H9 (cell line): ENCODE results near the gene CCL11. TPM values are rescaled to one million over a fixed set of nuclear protein-coding genes. Genes with fewer than 3 reads are reported as not detected.

Experiments used
- DNase-seq: peaks from one replicate; pipeline ENCODE4 v3.0.0-alpha.2; 2017
- H2AFZ ChIP-seq: one replicate; pipeline ENCODE4 v1.6.1; 2013; ENCODE audit warnings: mild to moderate bottlenecking, low read length, control low read depth, moderate library complexity
- H2AK5ac ChIP-seq: 2 replicates; pipeline ENCODE4 v1.6.1; 2013; ENCODE audit warnings: low read length, control low read depth, mixed read lengths; ENCODE audit not compliant: insufficient read length
- H2BK120ac ChIP-seq: one replicate; pipeline ENCODE4 v1.6.1; 2013; ENCODE audit warnings: low read depth, mild to moderate bottlenecking, low read length, control low read depth, inconsistent platforms; ENCODE audit not compliant: poor library complexity, severe bottlenecking
- H2BK12ac ChIP-seq: 2 replicates; pipeline ENCODE4 v1.6.1; 2013; ENCODE audit warnings: low read length, control low read depth, mixed read lengths, low read depth; ENCODE audit not compliant: insufficient read length
- H2BK15ac ChIP-seq: 2 replicates; pipeline ENCODE4 v1.6.1; 2013; ENCODE audit warnings: low read depth, low read length, control low read depth
- H2BK20ac ChIP-seq: one replicate; pipeline ENCODE4 v1.6.1; 2013; ENCODE audit warnings: low read depth, mild to moderate bottlenecking, low read length, control low read depth, inconsistent platforms; ENCODE audit not compliant: poor library complexity, severe bottlenecking
- H2BK5ac ChIP-seq: 2 replicates; pipeline ENCODE4 v1.6.1; 2013; ENCODE audit warnings: low read length, control low read depth, mixed read lengths; ENCODE audit not compliant: insufficient read length
- H3K14ac ChIP-seq: 2 replicates; pipeline ENCODE4 v1.6.1; 2013; ENCODE audit warnings: low read length, control low read depth; ENCODE audit not compliant: insufficient read depth
- H3K18ac ChIP-seq: 2 replicates; pipeline ENCODE4 v1.6.1; 2013; ENCODE audit warnings: low read depth, mild to moderate bottlenecking, mixed read lengths, low read length, control low read depth; ENCODE audit not compliant: insufficient read length
- H3K23ac ChIP-seq: 2 replicates; pipeline ENCODE4 v1.6.1; 2013; ENCODE audit warnings: low read length, control low read depth, mixed read lengths, low read depth; ENCODE audit not compliant: insufficient read length
- H3K23me2 ChIP-seq: 2 replicates; pipeline ENCODE4 v1.6.1; 2013; ENCODE audit warnings: low read depth, mild to moderate bottlenecking, mixed read lengths, low read length, control low read depth; ENCODE audit not compliant: insufficient read length, poor library complexity, severe bottlenecking
- H3K27ac ChIP-seq: 2 replicates; pipeline ENCODE4 v1.5.1; 2013; ENCODE audit warnings: low read length, control low read depth, mixed read lengths, low read depth; ENCODE audit not compliant: insufficient read length
- H3K27me3 ChIP-seq: 2 replicates; pipeline ENCODE4 v1.6.1; 2013; ENCODE audit warnings: low read length, control low read depth, inconsistent platforms; ENCODE audit not compliant: insufficient read depth
- H3K4ac ChIP-seq: 2 replicates; pipeline ENCODE4 v1.6.1; 2013; ENCODE audit warnings: low read depth, mild to moderate bottlenecking, control low read depth, inconsistent platforms, low read length, moderate library complexity
- H3K4me1 ChIP-seq: 2 replicates; pipeline ENCODE4 v1.6.1; 2013; ENCODE audit warnings: low read length, control low read depth, inconsistent platforms; ENCODE audit not compliant: insufficient read depth
- H3K4me2 ChIP-seq: 2 replicates; pipeline ENCODE4 v1.6.1; 2013; ENCODE audit warnings: low read length, control low read depth, mixed read lengths; ENCODE audit not compliant: insufficient read length, insufficient read depth
- H3K56ac ChIP-seq: 2 replicates; pipeline ENCODE4 v1.6.1; 2013; ENCODE audit warnings: low read depth, mild to moderate bottlenecking, mixed read lengths, low read length, control low read depth; ENCODE audit not compliant: insufficient read length
- H3K79me1 ChIP-seq: 2 replicates; pipeline ENCODE4 v1.6.1; 2013; ENCODE audit warnings: low read depth, mild to moderate bottlenecking, moderate library complexity, low read length, control low read depth, inconsistent platforms; ENCODE audit not compliant: insufficient read depth, poor library complexity, severe bottlenecking
- H3K79me2 ChIP-seq: 2 replicates; pipeline ENCODE4 v1.6.1; 2013; ENCODE audit warnings: low read length, control low read depth, inconsistent platforms; ENCODE audit not compliant: insufficient read depth
- H3K9ac ChIP-seq: 2 replicates; pipeline ENCODE4 v1.6.1; 2013; ENCODE audit warnings: low read length, control low read depth, mixed read lengths; ENCODE audit not compliant: insufficient read length; ENCODE audit errors: extremely low read depth
- H3K9me3 ChIP-seq: one replicate; pipeline ENCODE4 v1.6.1; 2013; ENCODE audit warnings: low read depth, low read length, inconsistent platforms; ENCODE audit not compliant: control insufficient read depth
- H3T11ph ChIP-seq: one replicate; pipeline ENCODE4 v1.6.1; 2013; ENCODE audit warnings: mild to moderate bottlenecking, low read length, control low read depth, inconsistent platforms
- H4K20me1 ChIP-seq: one replicate; pipeline ENCODE4 v1.6.1; 2013; ENCODE audit not compliant: control insufficient read depth, insufficient read length, insufficient read depth
- H4K5ac ChIP-seq: 2 replicates; pipeline ENCODE4 v1.6.1; 2013; ENCODE audit warnings: low read depth, mild to moderate bottlenecking, mixed read lengths, low read length, control low read depth; ENCODE audit not compliant: insufficient read length
- H4K8ac ChIP-seq: replicated peaks from 2 replicates; pipeline ENCODE4 v1.6.1; 2013; ENCODE audit warnings: low read length, control low read depth, mixed read lengths, low read depth; ENCODE audit not compliant: insufficient read length
- H4K91ac ChIP-seq: 2 replicates; pipeline ENCODE4 v1.6.1; 2013; ENCODE audit warnings: low read depth, mild to moderate bottlenecking, moderate library complexity, mixed read lengths, low read length, control low read depth; ENCODE audit not compliant: insufficient read length
- H3K27ac Mint-ChIP-seq, 3 experiments: 2 replicates in 2 of 3; 3 replicates in 1 of 3; pipeline ENCODE4 v1.8.0; 2020 to 2021; ENCODE audit warnings: mixed read lengths in 3 of 3, mild to moderate bottlenecking in 1 of 3, moderate library complexity in 1 of 3
- H3K27me3 Mint-ChIP-seq: 2 replicates; pipeline ENCODE4 v1.8.0; 2021; ENCODE audit warnings: low read depth, mild to moderate bottlenecking, moderate library complexity, mixed read lengths
- H3K36me3 Mint-ChIP-seq, 3 experiments: 2 replicates in 2 of 3; 3 replicates in 1 of 3; pipeline ENCODE4 v1.8.0; 2020 to 2021; ENCODE audit warnings: low read depth in 3 of 3, mixed read lengths in 3 of 3; ENCODE audit not compliant: insufficient read depth in 1 of 3
- H3K4me1 Mint-ChIP-seq, 2 experiments: 2 replicates each; pipeline ENCODE4 v1.8.0; 2020; ENCODE audit warnings: mixed read lengths in 2 of 2
- H3K4me3 Mint-ChIP-seq, 2 experiments: 2 replicates in 1 of 2; 3 replicates in 1 of 2; pipeline ENCODE4 v1.8.0; 2020 to 2021; ENCODE audit warnings: mild to moderate bottlenecking in 2 of 2, mixed read lengths in 2 of 2, moderate library complexity in 1 of 2
- H3K9me3 Mint-ChIP-seq, 2 experiments: 2 replicates in 1 of 2; 3 replicates in 1 of 2; pipeline ENCODE4 v1.8.0; 2020; ENCODE audit warnings: mild to moderate bottlenecking in 2 of 2, mixed read lengths in 2 of 2, moderate library complexity in 1 of 2
- WGBS: extraction: QIAGEN DNeasy Blood & Tissue Kit; methylation state at CpG from one replicate; pipeline ENCODE4 v1.1.7; 2013; ENCODE audit warnings: missing lambda C conversion rate, low lambda C conversion rate, mixed read lengths; ENCODE audit not compliant: insufficient read length; ENCODE audit errors: extremely low coverage; 5-methylcytosine and 5-hydroxymethylcytosine counted together
- total RNA-seq: library from RNA; stranded (reverse); gene quantifications from 2 replicates; pipeline ENCODE4 v1.2.1, GENCODE V29; 2021
- TF ChIP-seq, protein P1 (sequence below): fragments of 200-600 bp; sonication (generic); conservative IDR thresholded peaks from 3 replicates; pipeline ENCODE4 v1.8.0; 2021; ENCODE audit warnings: antibody characterized with exemption, mild to moderate bottlenecking

The CCL11 gene
- total RNA-seq, 1 experiment from 2014 or later, result not detected

DNA sequence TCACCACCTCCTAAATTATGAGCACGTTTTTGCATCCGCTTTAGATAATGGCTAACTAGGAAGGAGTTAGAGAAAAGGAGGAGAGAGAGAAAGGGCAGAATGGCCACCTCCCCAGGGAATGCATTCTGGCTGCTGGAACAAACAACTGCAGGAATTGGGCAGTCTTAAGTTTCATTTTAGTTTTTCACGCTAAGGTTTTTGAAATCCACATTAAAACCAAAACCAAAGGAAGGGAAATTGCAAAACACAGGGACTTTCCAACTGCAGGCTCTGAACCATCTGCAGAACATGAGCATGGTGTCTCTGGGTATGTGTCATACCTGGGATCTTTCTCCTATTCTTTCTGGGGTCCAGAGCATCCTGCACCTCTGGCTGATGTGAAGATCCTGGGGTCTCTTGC, 21.6 kb downstream of the CCL11 start:
- Histone ChIP-seq H3K27me3 (no peaks in the 10 kb centered on the region), H4K91ac (no peak overlapping the region), H4K5ac (no peak overlapping the region), H2AK5ac (no peak overlapping the region), H2BK15ac (no peak overlapping the region), H3K56ac (no peak overlapping the region), H2BK5ac (no peak overlapping the region), H3K4me1 (no peaks in the 10 kb centered on the region), H3K79me1 (no peaks in the 10 kb centered on the region), H2BK12ac (no peak overlapping the region), H3K23me2 (no peaks in the 10 kb centered on the region), H3K23ac (no peak overlapping the region), H3T11ph (no peak overlapping the region), H2BK120ac (no peak overlapping the region), H3K18ac (no peak overlapping the region), H4K8ac (no peak overlapping the region), H3K9me3 (no peaks in the 10 kb centered on the region), H3K9ac (no peak overlapping the region), H3K14ac (no peak overlapping the region), H3K27ac (no peak overlapping the region), H2BK20ac (no peak overlapping the region), H3K4ac (no peak overlapping the region), H3K4me2 (no peak overlapping the region), H3K79me2 (no peaks in the 10 kb centered on the region), H2AFZ (no peak overlapping the region), H4K20me1 (no peaks in the 10 kb centered on the region)
- Mint-ChIP-seq H3K9me3 (no peaks in the 10 kb centered on the region), H3K27me3 (peaks cover 1% of the 10 kb centered on the region), H3K27ac (no peak overlapping the region), H3K4me1 (peaks cover 0 to 5% of the 10 kb centered on the region in 2 experiments; a peak in 3 of 4 replicates), H3K4me3 (no peak overlapping the region), H3K36me3 (no peaks in the 10 kb centered on the region)
- DNase-seq, result no peak
- no CpG with 5 or more reads among the region's 3 CpGs for WGBS
- TF ChIP-seq, protein P1, sequence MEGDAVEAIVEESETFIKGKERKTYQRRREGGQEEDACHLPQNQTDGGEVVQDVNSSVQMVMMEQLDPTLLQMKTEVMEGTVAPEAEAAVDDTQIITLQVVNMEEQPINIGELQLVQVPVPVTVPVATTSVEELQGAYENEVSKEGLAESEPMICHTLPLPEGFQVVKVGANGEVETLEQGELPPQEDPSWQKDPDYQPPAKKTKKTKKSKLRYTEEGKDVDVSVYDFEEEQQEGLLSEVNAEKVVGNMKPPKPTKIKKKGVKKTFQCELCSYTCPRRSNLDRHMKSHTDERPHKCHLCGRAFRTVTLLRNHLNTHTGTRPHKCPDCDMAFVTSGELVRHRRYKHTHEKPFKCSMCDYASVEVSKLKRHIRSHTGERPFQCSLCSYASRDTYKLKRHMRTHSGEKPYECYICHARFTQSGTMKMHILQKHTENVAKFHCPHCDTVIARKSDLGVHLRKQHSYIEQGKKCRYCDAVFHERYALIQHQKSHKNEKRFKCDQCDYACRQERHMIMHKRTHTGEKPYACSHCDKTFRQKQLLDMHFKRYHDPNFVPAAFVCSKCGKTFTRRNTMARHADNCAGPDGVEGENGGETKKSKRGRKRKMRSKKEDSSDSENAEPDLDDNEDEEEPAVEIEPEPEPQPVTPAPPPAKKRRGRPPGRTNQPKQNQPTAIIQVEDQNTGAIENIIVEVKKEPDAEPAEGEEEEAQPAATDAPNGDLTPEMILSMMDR, result no peak
